SJCRH30 (cell line): ENCODE results near the gene PPM1A. TPM values are rescaled to one million over a fixed set of nuclear protein-coding genes. Genes with fewer than 3 reads are reported as not detected.
A peak's percentile ranks its signal among the peaks of the same experiment; 100 is the strongest.

Experiments used
- DNase-seq, 2 experiments: peaks; one replicate each; pipeline ENCODE4 v3.0.0-alpha.2; 2015 to 2020
- H3K27ac ChIP-seq: fragments of 250-450 bp; sonication (Bioruptor Pico); 2 replicates; pipeline ENCODE4 v1.5.1; 2020; ENCODE audit warnings: mild to moderate bottlenecking, moderate library complexity
- H3K27me3 ChIP-seq: fragments of 250-450 bp; sonication (Bioruptor Pico); 2 replicates; pipeline ENCODE4 v1.5.1; 2020; ENCODE audit warnings: mild to moderate bottlenecking, moderate library complexity
- H3K36me3 ChIP-seq: fragments of 250-450 bp; sonication (Bioruptor Pico); 2 replicates; pipeline ENCODE4 v1.5.1; 2020; ENCODE audit warnings: mild to moderate bottlenecking, moderate library complexity
- H3K4me1 ChIP-seq: fragments of 250-450 bp; sonication (Bioruptor Pico); 2 replicates; pipeline ENCODE4 v1.5.1; 2020; ENCODE audit warnings: mild to moderate bottlenecking, moderate library complexity
- H3K4me3 ChIP-seq: fragments of 250-450 bp; sonication (Bioruptor Pico); 2 replicates; pipeline ENCODE4 v1.5.1; 2020; ENCODE audit warnings: mild to moderate bottlenecking, moderate library complexity
- H3K9me3 ChIP-seq: fragments of 250-450 bp; sonication (Bioruptor Pico); replicated peaks from 2 replicates; pipeline ENCODE4 v1.5.1; 2020; ENCODE audit warnings: mild to moderate bottlenecking, moderate library complexity
- total RNA-seq: library from RNA; depleted of rRNA; stranded (reverse); fragments of >200 nt; shearing (Covaris generic); gene quantifications from 2 replicates; pipeline ENCODE4 v1.2.3, GENCODE V29; 2014; rRNA removed

The PPM1A gene
- total RNA-seq = 25.3 and 31.2 TPM in 2 replicates

DNA sequence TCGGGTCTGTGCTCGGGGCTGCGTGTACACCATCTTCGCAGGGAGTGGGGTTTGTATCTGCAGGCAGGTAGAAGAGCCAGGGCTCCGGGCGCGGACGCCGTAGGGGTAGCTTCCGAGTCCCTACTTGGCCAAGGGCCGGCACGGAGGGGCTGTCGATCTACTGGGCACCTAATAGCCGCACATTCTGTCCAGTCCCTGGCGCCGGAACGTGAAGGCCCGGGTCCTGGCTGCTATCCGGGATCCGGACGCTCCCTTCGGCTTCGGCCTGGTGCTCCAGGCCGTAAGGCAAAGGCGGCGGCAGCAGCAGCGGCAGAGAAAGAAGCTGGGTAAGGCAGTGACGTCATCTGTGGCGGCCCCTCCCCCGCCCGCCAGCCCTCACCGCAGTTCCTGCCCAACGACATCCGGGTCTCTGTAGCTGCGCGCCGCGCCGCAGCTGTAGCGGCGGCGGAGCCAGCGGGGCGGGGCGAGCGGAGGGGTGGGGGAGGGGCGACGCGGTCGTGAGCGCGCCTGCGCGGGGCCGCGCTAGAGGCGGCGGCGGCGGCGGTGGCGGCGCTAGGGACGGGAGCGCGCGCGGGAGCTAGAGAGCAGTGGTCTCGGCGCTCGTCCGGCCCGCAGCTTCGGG is at the start of gene PPM1A:
Gene PPM1A, plus strand, starts transcription at position 525 of the 622 bp plus-strand sequence. CDS start 33,483 bp downstream, outside the sequence.
- peak; percentile 93 to 94 for DNase-seq
- Histone ChIP-seq H3K27ac (peak within 1 kb of the TSS; percentile 75), H3K36me3 (no peaks in the 10 kb centered on the region), H3K9me3 (no peaks in the 10 kb centered on the region), H3K4me3 (peak within 1 kb of the TSS; percentile 72), H3K4me1 (no peaks in the 10 kb centered on the region), H3K27me3 (no peaks in the 10 kb centered on the region)

GRCh38 chr14:60199321-60199720 is 49.7 kb upstream of the PPM1A start:
- no peak for DNase-seq
- H3K36me3 ChIP-seq = no peaks in the 10 kb centered on the region
- no peak overlapping the region for H3K4me3 ChIP-seq
- H3K27me3 ChIP-seq = no peaks in the 10 kb centered on the region
- no peak overlapping the region for H3K27ac ChIP-seq
- H3K4me1 ChIP-seq = no peaks in the 10 kb centered on the region
- H3K9me3 ChIP-seq = peaks cover 3% of the 10 kb centered on the region; the same call in 1 of the 2 replicates

- no peaks in the 10 kb centered on the region for H3K4me1 ChIP-seq
- H3K4me3 ChIP-seq = no peak overlapping the region
- 0 out of 2 replicates have a peak, but pooled peaks cover 3% of the 10 kb centered on the region for H3K9me3 ChIP-seq
- H3K27ac ChIP-seq = no peak overlapping the region
- no peaks in the 10 kb centered on the region for H3K36me3 ChIP-seq
- no peak for DNase-seq
- H3K27me3 ChIP-seq = no peaks in the 10 kb centered on the region
These were observed 44.7 kb upstream of the PPM1A start for GRCh38 chr14:60204104-60204842.

DNA sequence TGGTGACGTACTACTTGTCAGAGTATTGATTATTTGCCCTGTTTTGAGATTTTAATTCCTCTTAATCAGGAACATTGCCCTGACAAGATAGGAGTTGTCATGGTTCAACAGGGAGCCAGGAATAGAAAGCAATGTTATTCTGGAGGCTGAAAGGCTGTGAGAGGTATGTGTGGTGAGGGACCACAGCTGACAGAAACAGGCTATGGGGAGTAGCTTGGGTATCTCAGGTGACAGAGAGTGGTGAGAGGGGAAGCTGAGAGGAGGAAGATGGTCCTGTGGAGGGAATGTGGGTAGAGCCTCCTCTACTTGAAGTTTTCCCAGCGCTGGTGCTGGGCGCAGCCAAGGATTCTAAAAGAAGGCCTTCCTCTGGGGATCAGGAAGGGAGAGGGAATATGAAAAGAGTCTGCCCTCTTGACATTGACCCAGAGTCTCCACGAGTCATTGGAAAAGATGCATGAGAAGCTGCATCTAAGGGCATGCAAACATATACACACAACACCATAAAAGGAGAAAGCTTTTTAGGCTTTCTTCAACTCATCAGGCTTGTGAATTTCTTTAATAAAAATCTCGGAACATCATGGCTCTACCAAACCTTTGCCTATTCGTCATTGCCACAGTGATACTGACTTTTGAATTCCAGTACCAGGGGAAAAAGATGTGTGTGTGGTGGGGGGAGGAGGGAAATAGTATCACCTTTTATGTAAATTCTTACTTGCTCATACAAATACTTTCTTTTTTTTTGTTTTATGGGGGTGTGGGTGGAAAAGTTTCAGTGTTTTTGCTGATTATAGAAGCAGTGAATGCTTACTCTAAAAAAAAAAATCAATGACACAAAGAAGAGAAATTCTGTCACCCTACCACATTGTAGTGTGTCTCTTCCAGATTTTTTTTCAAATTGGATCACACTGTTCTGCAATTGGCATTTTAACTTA is 43.9 kb upstream of the PPM1A start:
- no peak for DNase-seq
- H3K9me3 ChIP-seq = 0 out of 2 replicates have a peak, but pooled peaks cover under 1% of the 10 kb centered on the region
- no peaks in the 10 kb centered on the region for H3K36me3 ChIP-seq
- no peak overlapping the region for H3K4me3 ChIP-seq
- no peaks in the 10 kb centered on the region for H3K27me3 ChIP-seq
- no peaks in the 10 kb centered on the region for H3K4me1 ChIP-seq
- H3K27ac ChIP-seq = no peak overlapping the region

DNA sequence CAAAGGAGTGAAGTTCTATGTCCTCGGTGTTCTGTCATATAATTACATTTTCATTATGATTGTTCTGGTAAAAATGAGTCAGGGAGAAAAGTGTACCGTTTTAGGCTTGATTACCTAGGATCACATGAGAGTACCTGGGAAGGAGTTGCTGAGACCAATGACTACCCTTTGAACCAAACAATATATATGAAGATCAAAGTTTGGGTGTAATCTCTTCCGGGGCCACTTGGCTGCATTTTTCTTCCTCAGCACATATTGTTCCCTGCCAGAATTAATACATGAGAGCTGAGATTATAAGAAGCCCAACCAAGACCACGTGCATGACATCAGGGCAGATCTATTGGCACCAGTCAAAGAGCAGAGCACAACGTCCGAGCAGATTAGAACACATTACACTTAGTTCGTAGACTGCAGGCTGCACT is 42.8 kb upstream of the PPM1A start:
- Histone ChIP-seq H3K27me3 (no peaks in the 10 kb centered on the region), H3K4me1 (no peaks in the 10 kb centered on the region), H3K4me3 (no peak overlapping the region), H3K36me3 (no peaks in the 10 kb centered on the region), H3K9me3 (no peaks in the 10 kb centered on the region), H3K27ac (no peak overlapping the region)
- DNase-seq = no peak

DNA sequence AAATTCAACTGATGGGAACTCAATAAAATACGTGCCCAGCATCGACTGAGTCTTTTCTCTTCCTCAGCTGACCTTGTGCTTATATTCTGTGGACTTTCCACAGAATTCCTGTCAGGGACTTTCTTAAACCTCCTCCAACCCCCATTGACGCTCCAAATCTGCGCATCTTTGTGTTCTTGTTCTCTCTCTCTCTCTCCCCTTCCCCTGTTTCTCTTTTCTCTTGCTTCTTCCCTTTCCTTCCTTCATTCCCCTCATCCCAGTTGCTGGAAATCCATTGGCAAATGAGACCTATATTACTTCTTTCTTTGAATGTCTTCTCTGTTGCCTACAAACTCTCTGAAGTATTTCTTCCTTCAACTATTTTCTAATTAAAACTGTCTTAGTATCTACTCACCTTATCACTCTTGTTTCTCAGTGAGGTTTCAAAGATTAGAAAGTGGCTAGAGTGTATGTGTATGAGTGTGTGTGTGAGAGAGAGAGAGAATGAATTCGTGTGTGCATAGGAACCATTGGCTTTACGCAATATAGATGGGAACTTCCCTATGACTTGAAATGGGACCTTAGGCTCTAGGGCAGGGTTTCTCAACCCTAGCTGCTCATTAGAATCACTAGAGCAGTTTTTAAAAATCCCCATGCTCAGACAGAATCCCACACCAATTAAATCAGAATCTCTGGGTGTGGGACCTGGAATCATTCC is 42.0 kb upstream of the PPM1A start:
- H3K27ac ChIP-seq = no peak overlapping the region
- H3K36me3 ChIP-seq = no peaks in the 10 kb centered on the region
- H3K4me1 ChIP-seq = no peaks in the 10 kb centered on the region
- no peak overlapping the region for H3K4me3 ChIP-seq
- H3K9me3 ChIP-seq = no peaks in the 10 kb centered on the region
- H3K27me3 ChIP-seq = no peaks in the 10 kb centered on the region
- no peak for DNase-seq

GRCh38 chr14:60210703-60211102 is 38.3 kb upstream of the PPM1A start:
- Histone ChIP-seq H3K9me3 (no peaks in the 10 kb centered on the region), H3K4me1 (no peaks in the 10 kb centered on the region), H3K36me3 (no peaks in the 10 kb centered on the region), H3K27ac (no peak overlapping the region), H3K4me3 (no peak overlapping the region), H3K27me3 (no peaks in the 10 kb centered on the region)
- no peak for DNase-seq

- H3K27ac ChIP-seq = no peak overlapping the region
- no peaks in the 10 kb centered on the region for H3K4me1 ChIP-seq
- no peak for DNase-seq
- no peaks in the 10 kb centered on the region for H3K36me3 ChIP-seq
- H3K4me3 ChIP-seq = no peak overlapping the region
- no peaks in the 10 kb centered on the region for H3K9me3 ChIP-seq
- no peaks in the 10 kb centered on the region for H3K27me3 ChIP-seq
These were observed 37.9 kb upstream of the PPM1A start for GRCh38 chr14:60211153-60211552.

GRCh38 chr14:60212503-60213371 is 36.3 kb upstream of the PPM1A start:
- H3K27me3 ChIP-seq = no peaks in the 10 kb centered on the region
- H3K9me3 ChIP-seq = no peaks in the 10 kb centered on the region
- H3K36me3 ChIP-seq = no peaks in the 10 kb centered on the region
- H3K4me1 ChIP-seq = no peaks in the 10 kb centered on the region
- no peak overlapping the region for H3K4me3 ChIP-seq
- no peak for DNase-seq
- H3K27ac ChIP-seq = no peak overlapping the region

DNA sequence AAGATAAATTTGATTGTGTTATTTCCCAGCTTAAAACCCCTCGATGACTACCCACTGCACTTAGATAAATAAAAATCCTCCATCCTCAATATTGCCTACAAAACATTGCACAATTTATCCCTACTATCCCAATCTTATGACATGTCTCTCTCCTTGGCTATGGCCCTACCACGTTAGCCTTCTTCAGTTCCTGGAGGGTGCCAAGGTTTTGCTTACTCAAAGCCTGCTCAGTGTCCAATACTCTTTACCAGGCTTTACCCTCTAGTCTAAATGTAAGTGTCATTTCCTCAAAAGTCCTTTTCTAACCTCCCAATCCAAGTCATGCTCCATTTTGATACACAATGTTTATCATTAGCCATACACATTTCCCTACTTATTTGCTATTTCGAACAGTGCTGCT is 35.0 kb upstream of the PPM1A start:
- Histone ChIP-seq H3K4me1 (no peaks in the 10 kb centered on the region), H3K27me3 (no peaks in the 10 kb centered on the region), H3K4me3 (no peak overlapping the region), H3K36me3 (no peaks in the 10 kb centered on the region), H3K27ac (no peak overlapping the region), H3K9me3 (no peaks in the 10 kb centered on the region)
- DNase-seq = no peak

GRCh38 chr14:60214415-60215126 is 34.5 kb upstream of the PPM1A start:
- H3K36me3 ChIP-seq = no peaks in the 10 kb centered on the region
- H3K27ac ChIP-seq = no peak overlapping the region
- no peak overlapping the region for H3K4me3 ChIP-seq

DNA sequence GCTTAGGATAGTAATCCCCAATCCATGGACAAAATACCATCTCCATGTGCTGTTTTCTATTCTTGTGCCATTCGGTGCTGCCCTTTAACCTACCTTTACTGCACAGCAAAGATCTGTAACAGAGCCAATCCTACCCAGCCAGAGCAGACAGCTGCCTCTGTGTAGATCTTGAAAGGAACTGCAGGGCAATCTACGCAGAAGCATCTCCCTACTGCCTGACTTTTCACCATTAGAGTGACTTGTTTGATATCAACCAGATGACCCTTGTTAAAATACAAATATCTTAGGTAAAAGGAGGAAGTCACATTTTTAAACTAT is 33.9 kb upstream of the PPM1A start:
- Histone ChIP-seq H3K36me3 (no peaks in the 10 kb centered on the region), H3K27me3 (no peaks in the 10 kb centered on the region), H3K27ac (no peak overlapping the region), H3K4me1 (no peaks in the 10 kb centered on the region), H3K4me3 (no peak overlapping the region), H3K9me3 (no peaks in the 10 kb centered on the region)
- no peak for DNase-seq

More at GRCh38 chr14:60214415-60215126, 34.5 kb upstream of the PPM1A start:
- DNase-seq = no peak
- Histone ChIP-seq H3K27me3 (no peaks in the 10 kb centered on the region), H3K9me3 (no peaks in the 10 kb centered on the region), H3K4me1 (no peaks in the 10 kb centered on the region)
